PC-9 (cell line): Measurements from ENCODE around the gene TRNT1. TPM values are rescaled to one million over a fixed set of nuclear protein-coding genes. Genes with fewer than 3 reads are reported as not detected.

Source experiments
- BruUV-seq: library from RNA; stranded (reverse); fragments of 400-500 nt; replicated peaks from 2 replicates; lab custom pipeline; 2021; lab: Mats Ljungman, UMichigan
- CTCF ChIA-PET: fragments of 300-600 bp; sonication (Branson Sonifier 250); formaldehyde crosslinking; loops from one replicate; lab custom pipeline; 2022; ENCODE audit warnings: antibody characterized with exemption; lab: Charles Lee
- POLR2A ChIA-PET: fragments of 300-600 bp; sonication (Branson Sonifier 250); formaldehyde crosslinking; loops from one replicate; lab custom pipeline; 2022; ENCODE audit warnings: antibody characterized with exemption; ENCODE audit not compliant: unreplicated experiment; lab: Charles Lee
- DNase-seq, 2 experiments: peaks; one replicate each; pipeline versions ENCODE4 v3.0.0 to v3.0.0-alpha.2; 2015 to 2022; ENCODE audit warnings: mixed read lengths in 1 of 2
- H2AFZ ChIP-seq: fragments of 200-600 bp; sonication (generic); 2 replicates; pipeline ENCODE4 v1.8.1; 2017; ENCODE audit warnings: antibody characterized with exemption
- H3F3A ChIP-seq: fragments of 200-600 bp; sonication (generic); 2 replicates; pipeline ENCODE4 v1.8.1; 2017; ENCODE audit warnings: antibody characterized with exemption, mild to moderate bottlenecking, low read depth; ENCODE audit not compliant: insufficient read depth
- H3K27ac ChIP-seq: fragments of 200-600 bp; sonication (generic); 2 replicates; pipeline ENCODE4 v1.6.1; 2016; ENCODE audit warnings: mixed run types
- H3K27me3 ChIP-seq: fragments of 200-600 bp; sonication (generic); 2 replicates; pipeline ENCODE4 v1.6.1; 2016; ENCODE audit warnings: low read depth, mixed run types; ENCODE audit not compliant: insufficient read depth
- H3K36me3 ChIP-seq: fragments of 200-600 bp; sonication (generic); 2 replicates; pipeline ENCODE4 v1.6.1; 2016; ENCODE audit warnings: low read depth, mixed run types
- H3K4me1 ChIP-seq: fragments of 200-600 bp; sonication (generic); replicated peaks from 2 replicates; pipeline ENCODE4 v1.6.1; 2016; ENCODE audit warnings: mixed run types; ENCODE audit not compliant: insufficient read depth
- H3K4me2 ChIP-seq: fragments of 200-600 bp; sonication (generic); 2 replicates; pipeline ENCODE4 v1.6.1; 2017; ENCODE audit warnings: mixed run types
- H3K4me3 ChIP-seq: fragments of 200-600 bp; sonication (generic); 2 replicates; pipeline ENCODE4 v1.6.1; 2016; ENCODE audit warnings: mixed run types
- H3K79me2 ChIP-seq: fragments of 200-600 bp; sonication (generic); 2 replicates; pipeline ENCODE4 v1.6.1; 2017; ENCODE audit warnings: low read depth, mixed run types
- H3K9me2 ChIP-seq: fragments of 200-600 bp; sonication (generic); 2 replicates; pipeline ENCODE4 v1.8.1; 2017; ENCODE audit warnings: mild to moderate bottlenecking; ENCODE audit not compliant: insufficient read depth
- H3K9me3 ChIP-seq: fragments of 200-600 bp; sonication (generic); 2 replicates; pipeline ENCODE4 v1.8.1; 2016; ENCODE audit warnings: low read depth; ENCODE audit not compliant: insufficient read depth
- H4K20me1 ChIP-seq: fragments of 200-600 bp; sonication (generic); 2 replicates; pipeline ENCODE4 v1.8.1; 2017; ENCODE audit not compliant: insufficient read depth
- EZH2 ChIP-seq: fragments of 200-600 bp; sonication (generic); IDR thresholded peaks from 2 replicates; pipeline ENCODE4 v1.8.0; 2017; ENCODE audit warnings: antibody characterized with exemption, low read depth
- intact Hi-C: fragments of 100-400 bp; cut with micrococcal nuclease; formaldehyde crosslinking; loops from one replicate; pipeline ENCODE4 v1.10.0; 2022; ENCODE audit not compliant: unreplicated experiment
- total RNA-seq: library from RNA; stranded (reverse); gene quantifications from 2 replicates; pipeline ENCODE4 v1.2.3, GENCODE V29; 2021
- TF ChIP-seq, protein P1 (sequence below): fragments of 200-600 bp; sonication (generic); conservative IDR thresholded peaks from 2 replicates; pipeline ENCODE4 v1.6.1; 2017; ENCODE audit warnings: mixed run types, antibody characterized with exemption, mild to moderate bottlenecking, moderate library complexity

TRNT1 gene
- total RNA-seq, 1 experiment from 2014 or later = 22.5 TPM

GRCh38 chr3:3089017-3089416, 37.7 kb upstream of the TRNT1 start:
- POLR2A ChIA-PET = no interaction called here
- BruUV-seq = no TSS peak
- Histone ChIP-seq H3K79me2 (no peaks in the 10 kb centered on the region), H3K27ac (no peak overlapping the region), H3K27me3 (no peaks in the 10 kb centered on the region; the same call in 1 of the 2 replicates), H2AFZ (no peak overlapping the region), H3K4me1 (no peaks in the 10 kb centered on the region), H3K4me2 (no peak overlapping the region), H3K9me2 (no peaks in the 10 kb centered on the region), H3K36me3 (no peaks in the 10 kb centered on the region), H4K20me1 (no peaks in the 10 kb centered on the region), H3K4me3 (no peak overlapping the region), H3K9me3 (no peaks in the 10 kb centered on the region), H3F3A (no peaks in the 10 kb centered on the region)
- TF ChIP-seq EZH2 = no peak
- TF ChIP-seq, protein P1, sequence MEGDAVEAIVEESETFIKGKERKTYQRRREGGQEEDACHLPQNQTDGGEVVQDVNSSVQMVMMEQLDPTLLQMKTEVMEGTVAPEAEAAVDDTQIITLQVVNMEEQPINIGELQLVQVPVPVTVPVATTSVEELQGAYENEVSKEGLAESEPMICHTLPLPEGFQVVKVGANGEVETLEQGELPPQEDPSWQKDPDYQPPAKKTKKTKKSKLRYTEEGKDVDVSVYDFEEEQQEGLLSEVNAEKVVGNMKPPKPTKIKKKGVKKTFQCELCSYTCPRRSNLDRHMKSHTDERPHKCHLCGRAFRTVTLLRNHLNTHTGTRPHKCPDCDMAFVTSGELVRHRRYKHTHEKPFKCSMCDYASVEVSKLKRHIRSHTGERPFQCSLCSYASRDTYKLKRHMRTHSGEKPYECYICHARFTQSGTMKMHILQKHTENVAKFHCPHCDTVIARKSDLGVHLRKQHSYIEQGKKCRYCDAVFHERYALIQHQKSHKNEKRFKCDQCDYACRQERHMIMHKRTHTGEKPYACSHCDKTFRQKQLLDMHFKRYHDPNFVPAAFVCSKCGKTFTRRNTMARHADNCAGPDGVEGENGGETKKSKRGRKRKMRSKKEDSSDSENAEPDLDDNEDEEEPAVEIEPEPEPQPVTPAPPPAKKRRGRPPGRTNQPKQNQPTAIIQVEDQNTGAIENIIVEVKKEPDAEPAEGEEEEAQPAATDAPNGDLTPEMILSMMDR = no peak
- intact Hi-C loops = no loop called here
- CTCF ChIA-PET = no interaction called here
- no peak for DNase-seq

DNA sequence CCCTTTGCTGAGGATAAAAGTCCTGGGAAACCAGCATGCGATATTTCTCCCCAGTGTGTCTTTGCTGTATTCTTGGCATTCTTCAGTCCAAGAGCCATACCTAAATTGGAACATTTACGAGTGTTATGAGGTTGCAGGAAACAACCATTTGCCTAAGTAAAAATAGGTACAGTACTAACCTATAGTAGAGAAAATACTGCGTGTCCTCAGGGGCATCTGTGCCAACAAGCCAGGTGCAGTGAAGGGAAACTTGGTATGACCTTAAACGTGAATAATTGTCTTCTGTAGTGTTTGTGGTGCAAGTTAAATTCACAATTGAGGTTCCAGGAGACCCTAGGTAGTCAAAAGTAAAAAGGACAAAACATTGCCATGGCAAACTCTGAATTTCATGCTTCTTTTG, 28.8 kb upstream of the TRNT1 start:
- ChIA-PET POLR2A (no interaction called here), CTCF (no interaction called here)
- intact Hi-C loops = no loop called here
- H3K4me3 ChIP-seq = no peak overlapping the region
- DNase-seq = no peak
- H3K27me3 ChIP-seq = peaks cover 15% of the 10 kb centered on the region; the same call in 1 of the 2 replicates
- H3K4me2 ChIP-seq = no peak overlapping the region
- H3K4me1 ChIP-seq = no peaks in the 10 kb centered on the region
- no TSS peak for BruUV-seq
- H3K27ac ChIP-seq = no peak overlapping the region
- TF ChIP-seq, protein P1 = no peak
- TF ChIP-seq EZH2 = no peak
- H3K79me2 ChIP-seq = no peaks in the 10 kb centered on the region
- no peak overlapping the region for H2AFZ ChIP-seq
- no peaks in the 10 kb centered on the region for H3F3A ChIP-seq
- no peaks in the 10 kb centered on the region for H3K36me3 ChIP-seq
- no peaks in the 10 kb centered on the region for H3K9me3 ChIP-seq
- no peaks in the 10 kb centered on the region for H4K20me1 ChIP-seq
- H3K9me2 ChIP-seq = no peaks in the 10 kb centered on the region

- peaks cover 15% of the 10 kb centered on the region for H3K27me3 ChIP-seq
- ChIA-PET CTCF (no interaction called here), POLR2A (no interaction called here)
- no peaks in the 10 kb centered on the region for H3K9me2 ChIP-seq
- H3K4me2 ChIP-seq = no peak overlapping the region
- intact Hi-C loops = no loop called here
- H3K79me2 ChIP-seq = no peaks in the 10 kb centered on the region
- no peaks in the 10 kb centered on the region for H3F3A ChIP-seq
- no peak for TF ChIP-seq EZH2
- TF ChIP-seq, protein P1 = no peak
- H2AFZ ChIP-seq = no peak overlapping the region
- no peaks in the 10 kb centered on the region for H3K4me1 ChIP-seq
- DNase-seq = no peak
- BruUV-seq = no TSS peak
- H4K20me1 ChIP-seq = no peaks in the 10 kb centered on the region
- no peaks in the 10 kb centered on the region for H3K9me3 ChIP-seq
- H3K4me3 ChIP-seq = no peak overlapping the region
- no peaks in the 10 kb centered on the region for H3K36me3 ChIP-seq
- no peak overlapping the region for H3K27ac ChIP-seq
Measured at GRCh38 chr3:3101660-3102458, 24.9 kb upstream of the TRNT1 start.
